ENCODE data around the gene C1orf94.

The C1orf94 gene

DNA sequence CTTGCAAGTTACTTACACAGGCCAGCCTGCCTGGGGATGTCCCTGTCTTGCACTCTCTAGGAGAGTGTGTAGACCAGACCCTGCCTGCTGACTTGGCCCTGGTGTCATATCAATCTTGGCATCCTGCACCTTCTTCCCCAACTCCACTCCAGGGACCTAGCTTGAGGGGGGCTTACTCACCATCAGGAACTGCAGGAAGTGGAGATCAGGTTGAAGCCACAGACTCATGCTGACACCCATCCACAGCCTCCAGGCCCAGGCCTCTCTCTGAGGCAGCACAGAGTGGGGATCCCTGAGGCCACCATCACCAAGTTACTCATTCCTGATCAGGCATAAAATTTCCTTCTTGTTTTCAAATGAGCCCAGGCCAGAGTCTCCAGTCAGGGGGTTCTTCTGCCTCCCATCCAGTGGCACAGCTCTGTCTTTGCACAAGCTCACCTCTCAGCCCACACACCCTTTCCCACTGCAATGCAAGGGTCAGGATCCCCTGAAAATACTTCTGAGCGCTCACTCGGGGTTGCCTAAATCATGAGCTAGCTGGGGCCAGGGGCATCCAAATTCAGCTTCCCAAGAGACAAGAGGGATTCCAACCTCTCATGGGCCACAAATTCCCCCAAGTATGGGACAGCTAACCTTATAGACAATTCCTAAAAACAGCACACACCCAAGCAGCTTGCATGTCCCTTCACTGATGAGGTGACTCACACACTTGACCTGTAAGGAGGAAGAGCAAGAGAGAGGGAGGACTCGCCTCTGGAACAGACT, 45.1 kb upstream of the C1orf94 start:
- DNase-seq (ENCODE audit: extremely low read depth, low read depth): no peak
- no peak for TF ChIP-seq CTCF (IDR thresholded peaks at IDR 0.05; ENCODE audit: low read depth, low read length, missing control alignments)
- H3K4me3 ChIP-seq (replicated peaks; ENCODE audit: low read depth, low read length): no peak overlapping the region

DNA sequence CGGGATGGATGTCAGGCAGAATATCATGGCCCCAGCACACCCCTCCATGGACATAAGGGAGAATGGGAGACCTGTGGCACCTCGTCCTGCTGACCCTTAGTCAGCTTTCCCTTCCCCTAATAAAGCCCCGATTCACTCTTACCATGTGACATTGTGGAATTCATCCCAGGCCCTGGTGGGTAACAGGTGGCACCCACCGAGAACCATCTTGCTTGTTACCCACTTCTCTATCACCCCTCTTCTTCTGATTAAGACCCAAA, 44.6 kb upstream of the C1orf94 start:
- DNase-seq (ENCODE audit: extremely low read depth, low read depth): no peak
- H3K4me3 ChIP-seq (replicated peaks; ENCODE audit: low read depth, low read length): no peak overlapping the region
- no peak for TF ChIP-seq CTCF (IDR thresholded peaks at IDR 0.05; ENCODE audit: low read depth, low read length, missing control alignments)

- TF ChIP-seq CTCF (IDR thresholded peaks at IDR 0.05; ENCODE audit: low read depth, low read length, missing control alignments): no peak
- H3K4me3 ChIP-seq (replicated peaks; ENCODE audit: low read depth, low read length): no peak overlapping the region
- no peak for DNase-seq (ENCODE audit: extremely low read depth, low read depth)
These were observed 39.3 kb upstream of the C1orf94 start for GRCh38 chr1:34137411-34137810.

- no peak for TF ChIP-seq CTCF (IDR thresholded peaks at IDR 0.05; ENCODE audit: low read depth, low read length, missing control alignments)
- H3K4me3 ChIP-seq (replicated peaks; ENCODE audit: low read depth, low read length): no peak overlapping the region
- DNase-seq (ENCODE audit: extremely low read depth, low read depth): no peak
These were observed 36.6 kb upstream of the C1orf94 start for GRCh38 chr1:34140011-34140676.

DNA sequence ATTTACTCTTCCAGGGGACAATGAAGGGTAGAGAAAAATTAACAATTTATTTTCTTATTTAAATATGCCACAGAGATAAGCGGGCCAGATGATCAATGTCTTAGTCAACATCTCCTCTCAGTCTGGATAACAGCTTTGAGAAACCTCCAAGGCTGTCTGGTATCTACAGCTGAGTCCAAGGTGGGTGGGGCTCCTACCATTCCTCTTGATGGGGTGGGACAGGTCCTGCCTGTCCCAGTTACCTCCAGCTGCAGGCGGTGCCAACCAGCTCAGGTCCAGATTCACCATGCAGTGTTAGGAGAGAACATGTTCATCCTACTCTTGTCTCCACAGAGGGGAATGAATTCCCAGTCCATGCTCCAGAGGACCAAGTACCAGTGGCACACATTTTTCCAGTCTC, 32.7 kb upstream of the C1orf94 start:
- no peak overlapping the region for H3K4me3 ChIP-seq (replicated peaks; ENCODE audit: low read depth, low read length)
- TF ChIP-seq CTCF (IDR thresholded peaks at IDR 0.05; ENCODE audit: low read depth, low read length, missing control alignments): no peak
- DNase-seq (ENCODE audit: extremely low read depth, low read depth): no peak

GRCh38 chr1:34144766-34145165, 31.9 kb upstream of the C1orf94 start:
- no peak overlapping the region for H3K4me3 ChIP-seq (replicated peaks; ENCODE audit: low read depth, low read length)
- no peak for TF ChIP-seq CTCF (IDR thresholded peaks at IDR 0.05; ENCODE audit: low read depth, low read length, missing control alignments)
- no peak for DNase-seq (ENCODE audit: extremely low read depth, low read depth)

Measured in HFF-Myc (cell line).